KMS-11 (cell line): ENCODE data around the gene ICE2.

ENCODE experiments used
- H2AFZ ChIP-seq: fragments of 200-600 bp; sonication (generic); 2 replicates; pipeline ENCODE4 v1.6.1; 2016; ENCODE audit warnings: antibody characterized with exemption, mixed run types, low read depth
- H3K27ac ChIP-seq: fragments of 200-600 bp; sonication (generic); 2 replicates; pipeline ENCODE4 v1.6.1; 2016; ENCODE audit warnings: mild to moderate bottlenecking, mixed run types
- H3K27me3 ChIP-seq: fragments of 200-600 bp; sonication (generic); 2 replicates; pipeline ENCODE4 v1.6.1; 2017; ENCODE audit warnings: mild to moderate bottlenecking, low read depth, mixed run types, moderate library complexity; ENCODE audit not compliant: insufficient read depth
- H3K36me3 ChIP-seq: fragments of 200-600 bp; sonication (generic); 2 replicates; pipeline ENCODE4 v1.6.1; 2017; ENCODE audit warnings: mild to moderate bottlenecking, mixed run types; ENCODE audit not compliant: insufficient read depth
- H3K4me1 ChIP-seq: fragments of 200-600 bp; sonication (generic); 2 replicates; pipeline ENCODE4 v1.6.1; 2016; ENCODE audit warnings: mild to moderate bottlenecking, low read depth, mixed run types; ENCODE audit not compliant: poor library complexity, severe bottlenecking
- H3K4me2 ChIP-seq: fragments of 200-600 bp; sonication (generic); 2 replicates; pipeline ENCODE4 v1.7.0; 2016; ENCODE audit warnings: mild to moderate bottlenecking, mixed run types
- H3K4me3 ChIP-seq: fragments of 200-600 bp; sonication (generic); IDR thresholded peaks from 2 replicates; pipeline ENCODE4 v1.6.1; 2017; ENCODE audit warnings: low read depth, low read length, mixed read lengths; ENCODE audit not compliant: insufficient read depth
- H3K79me2 ChIP-seq: fragments of 200-600 bp; sonication (generic); 2 replicates; pipeline ENCODE4 v1.6.1; 2016; ENCODE audit warnings: low read depth, mixed run types; ENCODE audit not compliant: insufficient read depth
- H3K9ac ChIP-seq: fragments of 200-600 bp; sonication (generic); 2 replicates; pipeline ENCODE4 v1.6.1; 2016; ENCODE audit warnings: mild to moderate bottlenecking, mixed run types
- H4K20me1 ChIP-seq: fragments of 200-600 bp; sonication (generic); 2 replicates; pipeline ENCODE4 v1.6.1; 2016; ENCODE audit warnings: mild to moderate bottlenecking, mixed run types; ENCODE audit not compliant: insufficient read depth
- CTCF ChIP-seq: fragments of 200-600 bp; sonication (generic); conservative IDR thresholded peaks from 2 replicates; pipeline ENCODE4 v1.6.1; 2017; ENCODE audit warnings: low read depth, mild to moderate bottlenecking, antibody characterized with exemption, low read length, moderate library complexity, mixed read lengths

Gene ICE2

GRCh38 chr15:60493166-60493565, 14.2 kb upstream of the ICE2 start:
- Histone ChIP-seq H3K27me3 (no peaks in the 10 kb centered on the region), H3K36me3 (no peaks in the 10 kb centered on the region), H3K4me1 (no peaks in the 10 kb centered on the region), H4K20me1 (no peaks in the 10 kb centered on the region), H2AFZ (no peak overlapping the region), H3K4me3 (no peak overlapping the region), H3K27ac (no peak overlapping the region), H3K9ac (no peak overlapping the region), H3K79me2 (no peaks in the 10 kb centered on the region), H3K4me2 (no peak overlapping the region)
- no peak for TF ChIP-seq CTCF

- no peak overlapping the region for H3K4me3 ChIP-seq
- no peak overlapping the region for H3K4me2 ChIP-seq
- H3K36me3 ChIP-seq, result no peaks in the 10 kb centered on the region
- H3K27me3 ChIP-seq, result no peaks in the 10 kb centered on the region
- no peak overlapping the region for H3K27ac ChIP-seq
- peaks cover 19% of the 10 kb centered on the region for H3K4me1 ChIP-seq
- TF ChIP-seq CTCF, result no peak
- no peaks in the 10 kb centered on the region for H4K20me1 ChIP-seq
- H3K79me2 ChIP-seq, result no peaks in the 10 kb centered on the region
- no peak overlapping the region for H2AFZ ChIP-seq
- no peak overlapping the region for H3K9ac ChIP-seq
Observed at GRCh38 chr15:60486742-60487141, 7.8 kb upstream of the ICE2 start.

GRCh38 chr15:60485365-60486055, 6.6 kb upstream of the ICE2 start:
- Histone ChIP-seq H3K27ac (no peak overlapping the region), H3K4me1 (peaks cover 31% of the 10 kb centered on the region), H3K79me2 (no peaks in the 10 kb centered on the region), H3K9ac (no peak overlapping the region), H3K4me2 (no peak overlapping the region), H3K4me3 (no peak overlapping the region), H3K36me3 (no peaks in the 10 kb centered on the region), H4K20me1 (no peaks in the 10 kb centered on the region), H3K27me3 (no peaks in the 10 kb centered on the region), H2AFZ (no peak overlapping the region)
- TF ChIP-seq CTCF, result no peak

- H3K9ac ChIP-seq, result no peak overlapping the region
- peaks cover 36% of the 10 kb centered on the region for H3K4me1 ChIP-seq
- peaks cover 6% of the 10 kb centered on the region; the same call in 1 of the 2 replicates for H3K79me2 ChIP-seq
- H3K4me3 ChIP-seq, result no peak overlapping the region
- no peak overlapping the region for H3K27ac ChIP-seq
- no peaks in the 10 kb centered on the region for H3K27me3 ChIP-seq
- H3K4me2 ChIP-seq, result no peak overlapping the region
- no peaks in the 10 kb centered on the region for H4K20me1 ChIP-seq
- no peaks in the 10 kb centered on the region for H3K36me3 ChIP-seq
- no peak overlapping the region for H2AFZ ChIP-seq
- TF ChIP-seq CTCF, result no peak
Observed at GRCh38 chr15:60483042-60483441, 4.1 kb upstream of the ICE2 start.
